DOHH2 (cell line): ENCODE measurements around the gene LGALS1.
"Not testable (repeated sequence)": the region's sequence is repeated elsewhere in the genome, so short reads cannot be mapped to it uniquely, and the experiment has no call there.

Experiments used
- CTCF ChIP-seq: fragments of 200-600 bp; sonication (generic); IDR thresholded peaks from one replicate; pipeline ENCODE4 v1.5.1; 2014; ENCODE audit warnings: antibody characterized with exemption, mild to moderate bottlenecking, low read depth, low read length; ENCODE audit not compliant: poor library complexity, severe bottlenecking
- EZH2phosphoT487 ChIP-seq: fragments of 200-600 bp; sonication (generic); IDR thresholded peaks from 2 replicates; pipeline ENCODE4 v1.6.1; 2017; ENCODE audit warnings: borderline replicate concordance, mild to moderate bottlenecking, antibody characterized with exemption, low read length, moderate library complexity, mixed read lengths

- TF ChIP-seq CTCF, EZH2phosphoT487: not testable (repeated sequence)
These were observed 41.8 kb downstream of the LGALS1 start for GRCh38 chr22:37717235-37717634.
